HCEC 1CT (cell line): ENCODE data around the gene BRD8.
"Not testable (repeated sequence)": the region's sequence is repeated elsewhere in the genome, so short reads cannot be mapped to it uniquely, and the experiment has no call there.

ENCODE experiments used
- DNase-seq: peaks from one replicate; pipeline ENCODE4 v3.0.0-alpha.2; 2017

BRD8 gene

GRCh38 chr5:138160706-138161105 is 17.7 kb downstream of the BRD8 start:
- DNase-seq = no peak

GRCh38 chr5:138159666-138160065 is 18.8 kb downstream of the BRD8 start:
- no peak for DNase-seq

GRCh38 chr5:138157626-138158025 is 20.8 kb downstream of the BRD8 start:
- no peak for DNase-seq

- not testable (repeated sequence) for DNase-seq
Observed at GRCh38 chr5:138155977-138156376, 22.5 kb downstream of the BRD8 start.

GRCh38 chr5:138149530-138149929 is 28.9 kb downstream of the BRD8 start:
- DNase-seq = peak; percentile 32

- peak; percentile 76 for DNase-seq
Observed at GRCh38 chr5:138148811-138149210, 29.6 kb downstream of the BRD8 start.

GRCh38 chr5:138143578-138143977 is 34.9 kb downstream of the BRD8 start:
- not testable (repeated sequence) for DNase-seq

- DNase-seq = no peak
Observed at GRCh38 chr5:138141734-138142133, 36.7 kb downstream of the BRD8 start.

- no peak for DNase-seq
Observed at GRCh38 chr5:138140268-138140667, 38.2 kb downstream of the BRD8 start.

- DNase-seq = no peak
Observed at GRCh38 chr5:138139781-138140090, 38.7 kb downstream of the BRD8 start.

- DNase-seq = no peak
Observed at GRCh38 chr5:138138949-138139780, 39.3 kb downstream of the BRD8 start, which contains the start of gene NME5. Gene NME5 (minus strand): TSS chr5:138139428. CDS start chr5:138138780, 648 bp downstream.

GRCh38 chr5:138132543-138132942 is 45.9 kb downstream of the BRD8 start:
- DNase-seq = no peak

- no peak for DNase-seq
Observed at GRCh38 chr5:138129347-138129746, 49.1 kb downstream of the BRD8 start.

GRCh38 chr5:138128334-138128733 is 50.1 kb downstream of the BRD8 start:
- DNase-seq = no peak

- DNase-seq = no peak
Observed at GRCh38 chr5:138115254-138115653, 63.2 kb downstream of the BRD8 start.

GRCh38 chr5:138111937-138112336 is 66.5 kb downstream of the BRD8 start:
- DNase-seq = peak; percentile 21

GRCh38 chr5:138111181-138111580 is 67.2 kb downstream of the BRD8 start:
- DNase-seq = no peak

GRCh38 chr5:138110266-138110963 is 68.0 kb downstream of the BRD8 start:
- no peak for DNase-seq

- no peak for DNase-seq
Observed at GRCh38 chr5:138109463-138110265, 68.8 kb downstream of the BRD8 start.

- no peak for DNase-seq
Observed at GRCh38 chr5:138107213-138107612, 71.2 kb downstream of the BRD8 start.

- DNase-seq = no peak
Observed at GRCh38 chr5:138105709-138106108, 72.7 kb downstream of the BRD8 start.

- no peak for DNase-seq
Observed at GRCh38 chr5:138103319-138103637, 75.2 kb downstream of the BRD8 start.

- no peak for DNase-seq
Observed at GRCh38 chr5:138102454-138103318, 75.7 kb downstream of the BRD8 start.
